Measurements from ENCODE around the gene TUBA1C.
"Not testable (repeated sequence)": the region's sequence is repeated elsewhere in the genome, so short reads cannot be mapped to it uniquely, and the experiment has no call there.

TUBA1C gene

GRCh38 chr12:49255857-49256637 is 8.8 kb upstream of the TUBA1C start:
- no peak for TF ChIP-seq CTCF (IDR thresholded peaks at IDR 0.05; ENCODE audit: insufficient read depth, missing control alignments)
- FAIRE-seq, result no peak
- DNase-seq (ENCODE audit: insufficient read length, low spot score), result no peak

GRCh38 chr12:49257508-49258184 is 7.2 kb upstream of the TUBA1C start:
- DNase-seq (ENCODE audit: insufficient read length, low spot score); FAIRE-seq: not testable (repeated sequence)

- DNase-seq (ENCODE audit: insufficient read length, low spot score) (no peak), FAIRE-seq (no peak)
- TF ChIP-seq CTCF (IDR thresholded peaks at IDR 0.05; ENCODE audit: insufficient read depth, missing control alignments), result no peak
Measured at GRCh38 chr12:49259452-49259851, 5.4 kb upstream of the TUBA1C start.

- FAIRE-seq (no peak), DNase-seq (ENCODE audit: insufficient read length, low spot score) (no peak)
- no peak for TF ChIP-seq CTCF (IDR thresholded peaks at IDR 0.05; ENCODE audit: insufficient read depth, missing control alignments)
Measured at GRCh38 chr12:49260166-49260565, 4.7 kb upstream of the TUBA1C start.

GRCh38 chr12:49260571-49261363 is 4.1 kb upstream of the TUBA1C start:
- TF ChIP-seq CTCF (IDR thresholded peaks at IDR 0.05; ENCODE audit: insufficient read depth, missing control alignments), result no peak
- DNase-seq (ENCODE audit: insufficient read length, low spot score), result no peak
- no peak for FAIRE-seq

- DNase-seq (ENCODE audit: insufficient read length, low spot score) (no peak), FAIRE-seq (no peak)
- no peak for TF ChIP-seq CTCF (IDR thresholded peaks at IDR 0.05; ENCODE audit: insufficient read depth, missing control alignments)
Measured at GRCh38 chr12:49261721-49262120, 3.2 kb upstream of the TUBA1C start.

- DNase-seq (ENCODE audit: insufficient read length, low spot score) (no peak), FAIRE-seq (no peak)
- no peak for TF ChIP-seq CTCF (IDR thresholded peaks at IDR 0.05; ENCODE audit: insufficient read depth, missing control alignments)
Measured at GRCh38 chr12:49263400-49263763, 1.5 kb upstream of the TUBA1C start.
